IPS-NIHi7 (cell line): ENCODE data around the gene SHE.

Experiments used
- DNase-seq: peaks from one replicate; pipeline ENCODE4 v3.0.0; 2012; ENCODE audit warnings: mixed read lengths; ENCODE audit errors: extremely low spot score

Gene SHE

DNA sequence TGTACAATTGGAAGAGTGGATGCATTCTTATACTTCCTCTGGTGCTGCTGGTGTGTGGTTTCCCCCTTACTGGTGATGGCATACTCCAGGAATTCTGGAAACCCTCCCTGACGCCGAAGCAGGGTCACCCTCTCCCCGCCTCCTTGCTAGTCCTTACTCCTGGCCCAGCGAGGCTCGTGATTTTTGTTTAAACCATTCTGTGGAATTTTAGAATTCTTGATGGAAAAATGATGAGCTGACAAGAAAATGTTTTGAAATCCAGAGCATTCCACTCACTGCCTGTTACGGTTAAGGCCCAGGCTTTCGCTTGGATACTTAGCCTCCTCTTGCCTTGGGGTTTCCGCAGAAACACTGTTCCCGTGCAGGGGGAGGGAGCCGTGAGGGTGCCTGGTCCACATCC lies 55.9 kb downstream of the SHE start:
- no peak for DNase-seq

DNA sequence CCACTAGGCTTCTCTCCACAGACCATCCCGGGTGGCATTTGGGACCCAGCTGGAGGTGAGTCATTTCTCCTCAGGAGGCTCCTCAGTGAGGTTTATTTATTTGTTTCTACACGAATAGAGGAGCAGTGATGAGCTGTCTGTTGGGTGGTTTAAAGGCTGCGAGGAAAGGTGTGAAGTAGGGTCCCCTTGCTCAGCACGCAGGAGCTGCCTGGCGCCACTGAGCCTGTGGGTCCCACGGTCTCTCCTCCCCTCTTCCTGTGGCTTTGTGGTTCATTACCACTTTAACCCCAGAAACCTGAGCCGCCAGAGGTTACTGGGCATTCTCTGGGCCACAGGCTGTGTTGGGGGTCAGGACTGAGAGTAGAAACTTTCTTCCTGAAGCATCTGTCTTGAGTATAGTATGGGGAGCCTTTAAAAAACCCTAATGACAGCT lies 57.2 kb downstream of the SHE start:
- DNase-seq: no peak

DNA sequence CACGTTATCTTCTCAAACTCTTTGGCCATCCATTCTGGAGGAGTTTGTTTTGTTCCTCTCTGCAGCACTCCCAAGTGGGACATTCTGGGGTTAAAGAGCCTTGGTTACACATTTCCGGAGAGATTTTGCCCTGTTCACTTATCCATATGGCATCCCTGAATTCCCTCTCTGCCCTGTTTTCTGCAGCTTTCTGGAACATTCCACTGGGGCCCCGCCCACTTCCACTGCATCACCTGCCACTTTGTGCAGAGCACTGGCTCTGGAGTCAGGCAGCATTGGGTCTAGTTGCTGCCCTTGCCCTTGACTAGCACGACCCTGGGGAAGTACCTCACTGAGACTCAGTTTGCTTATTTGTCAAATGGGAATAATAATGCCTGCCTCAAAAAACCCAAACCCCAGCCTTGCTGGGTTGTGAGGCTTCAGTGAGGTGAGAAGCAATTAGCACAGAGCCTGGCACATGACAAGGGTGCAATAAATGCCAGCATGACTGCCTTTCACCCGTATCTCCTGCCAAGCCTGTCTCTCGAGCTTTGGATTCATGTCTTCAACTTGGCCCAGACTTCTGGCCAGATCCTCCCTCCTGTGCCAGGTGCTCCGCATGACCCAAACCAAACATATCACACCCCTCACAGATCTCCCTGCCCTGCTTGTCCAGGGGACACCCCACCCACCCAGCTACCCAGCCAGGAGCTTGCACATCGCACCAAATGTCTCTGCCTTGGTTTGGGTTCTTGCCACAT lies 58.8 kb downstream of the SHE start:
- DNase-seq: no peak

DNA sequence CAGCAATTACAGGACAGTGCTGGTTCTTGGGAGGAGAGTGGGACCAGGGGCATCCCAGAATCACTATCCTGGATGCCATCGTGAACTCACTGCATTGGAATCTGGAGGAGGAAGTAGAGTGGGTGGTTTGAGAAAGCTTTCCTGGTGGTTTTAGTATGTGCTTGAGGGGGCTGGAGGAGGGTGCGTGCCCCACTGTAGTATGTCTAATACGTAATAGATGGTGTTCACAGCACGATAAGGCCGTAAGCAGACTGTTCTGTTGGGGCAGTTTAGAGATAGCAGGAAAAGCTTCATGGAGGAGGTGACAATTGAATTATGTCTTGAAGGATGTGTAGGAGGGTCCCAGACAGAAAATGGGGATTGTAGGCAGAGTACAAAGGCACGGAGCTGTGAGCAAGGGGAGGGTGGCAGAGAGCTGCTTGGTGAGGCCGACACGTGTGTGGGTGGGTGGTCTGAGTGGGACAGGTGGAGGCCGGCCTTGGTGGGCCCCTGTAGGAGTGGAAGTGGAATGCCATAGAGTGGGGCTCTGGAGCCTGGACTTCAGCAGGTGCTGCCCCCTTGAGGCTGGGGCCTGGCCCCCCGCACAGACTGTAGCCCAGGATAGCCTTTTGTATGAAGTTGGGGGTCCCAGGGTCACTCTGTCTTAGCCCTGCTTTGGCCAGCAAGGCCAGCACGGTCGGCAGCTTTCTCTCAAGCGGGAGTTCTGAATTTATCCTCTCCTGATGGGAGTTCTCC lies 60.0 kb downstream of the SHE start:
- DNase-seq: peak; percentile 66

DNA sequence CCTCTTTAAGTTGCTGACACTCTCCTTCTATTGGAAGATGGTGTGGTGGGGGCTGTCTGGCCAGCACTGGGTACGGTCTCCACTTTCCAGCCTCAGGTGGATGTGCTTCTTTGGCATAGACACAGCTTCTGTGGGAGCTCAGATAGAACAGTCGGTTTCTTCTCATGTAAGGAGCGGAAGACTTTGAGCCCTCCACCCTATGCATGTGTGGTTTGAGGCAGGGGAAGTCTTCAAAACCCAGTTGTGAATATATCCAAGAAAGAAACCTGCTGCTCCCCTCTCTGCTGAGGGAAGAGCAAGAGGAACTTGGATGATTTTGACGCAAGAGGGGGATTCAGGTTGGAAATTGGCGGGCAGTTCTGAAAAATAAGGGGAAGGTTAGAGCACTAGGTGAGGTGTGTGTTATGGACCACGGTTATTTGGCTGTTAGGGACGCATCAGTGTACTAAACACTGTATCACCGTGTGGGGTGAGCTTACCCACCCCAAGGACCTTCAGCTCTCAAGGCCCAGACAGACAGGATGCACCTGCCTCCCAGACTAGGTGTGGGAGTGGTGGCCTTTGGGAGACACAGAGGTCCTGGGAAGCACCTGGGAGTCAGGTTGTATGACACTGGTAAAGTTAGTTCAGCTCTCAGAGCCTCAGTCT lies 60.8 kb downstream of the SHE start:
- DNase-seq: no peak

DNA sequence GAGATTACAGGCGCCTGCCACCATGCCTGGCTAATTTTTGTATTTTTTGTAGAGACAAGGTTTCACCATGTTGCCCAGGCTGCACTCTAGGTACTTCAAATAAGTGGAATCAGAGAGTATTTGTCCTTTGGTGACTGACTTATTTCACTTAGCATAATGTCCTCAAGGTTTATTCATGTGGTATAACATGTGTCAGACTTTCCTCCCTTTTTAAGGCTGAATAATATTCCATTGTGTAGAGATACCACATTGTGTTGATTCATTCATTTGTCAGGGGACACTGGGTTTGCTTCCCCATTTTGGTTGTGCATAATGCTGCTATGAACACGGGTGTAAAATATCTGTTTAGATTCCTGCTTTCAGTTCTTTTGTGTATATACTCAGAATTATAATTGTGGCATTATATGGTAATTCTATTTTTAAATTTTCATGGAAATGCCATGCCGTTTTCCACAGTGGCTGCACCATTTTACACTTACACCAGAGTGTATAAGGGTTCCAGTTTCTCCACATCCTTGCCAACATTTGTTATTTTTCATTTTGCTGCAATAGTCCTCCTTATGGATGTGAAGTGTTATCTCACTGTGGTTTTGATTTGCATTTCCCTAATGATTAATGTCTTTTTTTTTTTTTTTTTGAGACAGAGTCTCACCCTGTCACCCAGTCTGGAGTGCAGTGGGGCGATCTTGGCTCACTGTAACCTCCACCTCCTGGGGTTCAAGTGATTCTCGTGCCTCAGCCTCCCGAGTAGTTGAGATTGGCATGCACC lies 62.0 kb downstream of the SHE start:
- no peak for DNase-seq

DNA sequence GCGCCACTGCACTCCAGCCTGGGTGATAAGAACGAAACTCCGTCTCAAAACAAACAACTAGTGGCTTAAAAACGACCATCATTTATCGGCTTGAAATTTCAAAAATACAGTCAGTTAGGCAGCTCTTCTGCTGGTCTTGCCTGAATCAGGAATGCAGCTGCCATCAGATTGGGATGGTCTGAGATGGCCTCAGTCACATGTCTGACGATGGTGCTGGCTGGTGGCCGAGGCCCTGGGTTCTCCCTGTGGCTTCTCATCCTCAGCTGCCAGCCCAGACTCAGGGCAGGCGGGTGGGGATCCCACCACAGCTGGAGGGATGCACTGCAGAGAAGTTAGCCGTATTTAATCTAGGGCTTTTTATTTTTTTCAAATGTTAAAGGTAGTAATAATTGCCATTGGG lies 65.8 kb downstream of the SHE start:
- no peak for DNase-seq

DNA sequence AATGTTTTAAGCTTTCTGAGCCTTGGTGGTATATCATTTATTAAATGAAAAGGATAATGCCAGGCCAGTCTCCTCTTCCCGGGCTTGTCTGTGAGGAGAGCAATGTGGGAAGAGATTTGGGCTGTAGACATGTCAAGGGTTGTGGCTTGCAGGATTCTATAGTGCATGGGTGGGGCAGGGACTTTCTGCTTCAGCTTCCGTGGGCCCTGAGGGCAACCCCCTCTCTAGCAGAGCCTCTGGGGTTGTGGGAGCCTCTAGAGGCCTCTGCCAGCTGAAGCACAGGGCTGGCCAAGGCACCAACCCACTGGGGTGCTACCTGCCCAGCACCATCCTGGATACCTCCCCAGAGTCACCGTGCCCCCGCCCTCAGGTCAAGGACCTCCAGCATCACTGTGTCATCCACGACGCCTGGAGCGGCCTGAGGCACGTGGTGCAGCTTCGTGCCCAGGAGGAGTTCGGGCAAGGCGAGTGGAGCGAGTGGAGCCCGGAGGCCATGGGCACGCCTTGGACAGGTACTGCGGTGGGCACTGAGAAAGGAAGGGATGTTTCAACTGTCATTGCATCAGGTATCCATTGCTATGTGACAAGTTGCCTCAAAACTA lies 66.5 kb downstream of the SHE start:
- DNase-seq: no peak

DNA sequence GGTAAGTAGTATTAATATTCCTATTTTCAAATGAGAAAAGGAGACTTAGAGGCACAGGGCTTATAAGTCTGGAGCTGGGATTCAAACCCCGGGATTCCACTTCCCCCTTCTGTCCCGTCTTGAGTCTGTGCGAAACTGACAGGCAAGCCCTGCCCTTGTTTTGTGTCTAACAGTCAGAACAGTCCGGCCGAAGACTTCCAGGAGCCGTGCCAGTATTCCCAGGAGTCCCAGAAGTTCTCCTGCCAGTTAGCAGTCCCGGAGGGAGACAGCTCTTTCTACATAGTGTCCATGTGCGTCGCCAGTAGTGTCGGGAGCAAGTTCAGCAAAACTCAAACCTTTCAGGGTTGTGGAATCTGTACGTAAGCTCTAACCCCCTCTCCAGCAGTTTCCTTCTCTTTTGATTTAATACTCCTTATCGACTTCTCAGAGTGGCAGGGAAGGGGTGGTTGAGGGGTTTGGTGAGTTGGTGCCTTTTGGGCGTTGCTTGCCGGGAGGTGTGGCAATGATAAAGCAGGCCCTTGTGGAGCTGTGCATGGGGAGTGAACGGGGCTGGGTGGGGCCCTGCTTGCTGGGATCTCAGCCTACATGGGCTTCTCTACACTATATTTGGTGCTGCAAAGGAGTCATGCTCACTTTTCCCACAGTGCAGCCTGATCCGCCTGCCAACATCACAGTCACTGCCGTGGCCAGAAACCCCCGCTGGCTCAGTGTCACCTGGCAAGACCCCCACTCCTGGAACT lies 67.7 kb downstream of the SHE start:
- no peak for DNase-seq

DNA sequence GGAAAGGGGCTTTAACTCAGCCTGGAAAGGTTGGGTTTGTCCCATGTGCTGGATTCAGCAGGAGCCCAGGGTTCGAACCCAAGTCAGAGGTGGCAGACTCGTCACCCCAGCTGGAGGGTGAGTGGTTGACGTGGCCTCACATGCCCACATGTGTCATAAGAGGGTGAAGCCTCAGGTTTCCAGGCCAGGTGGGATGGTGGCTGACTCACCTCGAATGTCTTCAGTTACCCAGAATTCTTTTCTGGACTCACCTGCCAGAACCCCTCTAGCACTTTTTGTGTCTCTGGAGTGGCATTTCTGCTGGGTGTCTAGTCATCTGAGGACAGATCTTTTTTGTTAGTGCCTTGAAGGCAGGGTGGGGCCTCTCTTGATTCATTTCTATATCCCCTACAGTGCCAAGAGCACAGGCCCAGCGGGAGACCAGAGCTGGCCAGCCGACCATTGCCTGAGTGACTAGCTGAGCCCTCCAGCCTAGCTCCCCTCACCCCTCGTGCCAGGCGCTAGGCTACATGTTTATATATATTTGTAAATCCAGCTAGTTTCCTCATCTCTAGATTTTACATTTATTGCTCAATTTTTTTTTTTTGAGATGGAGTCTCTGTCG lies 68.9 kb downstream of the SHE start:
- DNase-seq: no peak

DNA sequence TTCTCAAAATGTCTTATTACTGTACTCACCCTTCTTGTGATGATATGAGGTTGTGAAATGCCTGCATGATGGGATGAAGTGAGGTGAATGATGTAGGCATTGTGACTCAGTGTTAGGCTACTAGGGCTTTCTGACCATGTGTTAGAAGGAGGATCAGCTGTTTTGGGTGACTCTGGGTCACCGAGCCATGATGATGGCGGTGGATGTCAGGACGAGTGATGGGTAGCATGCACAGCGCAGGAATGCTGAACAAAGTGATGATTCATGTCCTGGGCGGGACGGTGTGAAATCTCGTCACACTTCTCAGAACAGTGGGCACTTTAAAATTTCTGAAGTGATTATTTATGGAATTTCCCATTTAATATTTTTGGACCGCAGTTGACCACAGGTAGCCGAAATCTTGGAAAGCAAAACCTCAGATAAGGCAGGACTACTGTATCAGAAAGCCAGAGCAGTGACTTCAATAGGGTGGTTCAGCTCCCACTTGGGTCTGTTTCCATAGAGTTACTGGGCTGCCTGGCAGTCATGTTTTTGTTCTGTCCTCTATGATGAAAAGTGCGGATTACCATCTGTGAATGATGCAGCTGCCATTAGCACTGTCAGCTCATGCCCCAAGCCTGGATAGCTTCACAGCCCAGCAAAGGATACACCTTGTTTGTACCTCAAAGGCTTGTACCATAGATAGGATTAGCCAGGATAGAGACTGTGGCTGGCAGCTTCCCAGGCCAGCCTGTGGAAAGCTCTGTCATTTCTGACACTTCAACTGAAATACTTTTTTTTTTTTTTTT lies 70.4 kb downstream of the SHE start:
- no peak for DNase-seq

DNA sequence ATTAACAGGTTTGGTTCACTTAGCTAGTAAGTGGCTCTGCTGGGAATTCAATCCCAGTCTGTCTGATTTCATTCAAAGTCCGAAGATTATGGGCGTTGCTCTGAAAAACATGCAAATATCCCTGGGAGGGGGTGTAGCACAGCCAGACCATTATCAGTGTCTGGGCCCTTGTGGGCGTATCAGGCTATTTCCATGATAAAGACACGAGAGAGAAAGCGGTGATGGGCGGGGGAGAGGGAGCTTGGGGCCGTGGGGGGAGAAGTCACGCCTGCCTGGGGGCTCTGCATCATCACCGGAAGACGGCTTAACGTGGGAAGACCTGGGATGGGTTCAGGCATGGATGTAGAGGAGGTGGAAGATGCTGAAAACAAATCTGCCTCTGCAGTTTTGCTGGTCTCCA lies 71.3 kb downstream of the SHE start:
- DNase-seq: peak; percentile 57

DNA sequence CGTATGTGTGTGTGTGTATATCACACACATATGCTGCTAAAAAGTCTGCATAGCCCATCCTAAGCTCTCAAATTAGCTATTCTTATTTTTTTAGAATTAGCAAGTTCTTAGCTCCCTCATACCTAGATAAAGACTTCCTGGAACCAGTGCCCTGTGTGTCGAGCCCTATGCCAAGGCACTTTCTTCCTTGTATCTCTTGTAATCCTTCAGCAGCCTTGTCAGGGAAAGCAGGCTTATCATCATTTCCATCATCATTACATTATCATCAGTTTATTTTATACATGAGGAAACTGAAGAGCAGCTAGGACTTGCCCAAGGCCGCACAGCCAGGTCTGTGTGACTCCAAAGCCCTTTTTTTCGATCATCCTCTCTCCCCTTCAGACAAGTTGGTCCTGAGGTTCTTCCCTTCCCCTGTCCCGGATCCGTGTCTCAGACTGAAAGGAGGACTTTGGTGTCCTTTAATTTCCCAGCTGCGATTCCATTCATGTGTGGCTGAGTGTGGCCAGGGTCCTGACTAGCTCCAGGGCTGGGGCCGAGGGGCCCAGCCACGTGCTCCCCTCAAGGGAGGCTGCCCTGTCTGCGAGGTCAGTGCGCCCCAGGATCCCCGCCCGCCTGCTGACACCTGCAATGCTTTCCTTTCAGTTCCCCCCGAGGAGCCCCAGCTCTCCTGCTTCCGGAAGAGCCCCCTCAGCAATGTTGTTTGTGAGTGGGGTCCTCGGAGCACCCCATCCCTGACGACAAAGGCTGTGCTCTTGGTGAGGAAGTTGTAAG lies 72.2 kb downstream of the SHE start:
- DNase-seq: no peak
